ENCODE measurements around the gene TSHZ1.

DNA sequence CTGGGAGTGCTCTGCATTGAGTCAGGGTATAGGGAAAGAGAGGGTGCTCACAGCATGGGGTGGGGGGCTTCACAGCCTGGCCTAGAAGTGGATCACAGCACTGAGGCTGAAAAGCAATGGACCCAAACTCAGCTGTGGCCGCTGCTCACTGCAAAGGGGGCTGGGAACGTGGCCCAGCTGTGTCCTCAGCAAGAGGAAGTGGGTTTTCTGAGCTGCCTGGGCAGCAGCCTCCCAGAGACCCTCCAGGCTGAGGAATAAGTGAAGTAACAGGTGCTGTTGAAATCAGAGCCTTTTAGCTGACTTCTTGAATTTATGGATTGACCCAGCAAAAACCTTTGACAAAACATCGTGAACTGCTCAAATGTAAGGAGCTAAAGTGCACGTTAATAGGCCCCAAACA, 36.9 kb upstream of the TSHZ1 start:
- TF ChIP-seq EZH2 (IDR thresholded peaks at IDR 0.05; ENCODE audit: low read depth), result no peak
- TF ChIP-seq, protein P1, sequence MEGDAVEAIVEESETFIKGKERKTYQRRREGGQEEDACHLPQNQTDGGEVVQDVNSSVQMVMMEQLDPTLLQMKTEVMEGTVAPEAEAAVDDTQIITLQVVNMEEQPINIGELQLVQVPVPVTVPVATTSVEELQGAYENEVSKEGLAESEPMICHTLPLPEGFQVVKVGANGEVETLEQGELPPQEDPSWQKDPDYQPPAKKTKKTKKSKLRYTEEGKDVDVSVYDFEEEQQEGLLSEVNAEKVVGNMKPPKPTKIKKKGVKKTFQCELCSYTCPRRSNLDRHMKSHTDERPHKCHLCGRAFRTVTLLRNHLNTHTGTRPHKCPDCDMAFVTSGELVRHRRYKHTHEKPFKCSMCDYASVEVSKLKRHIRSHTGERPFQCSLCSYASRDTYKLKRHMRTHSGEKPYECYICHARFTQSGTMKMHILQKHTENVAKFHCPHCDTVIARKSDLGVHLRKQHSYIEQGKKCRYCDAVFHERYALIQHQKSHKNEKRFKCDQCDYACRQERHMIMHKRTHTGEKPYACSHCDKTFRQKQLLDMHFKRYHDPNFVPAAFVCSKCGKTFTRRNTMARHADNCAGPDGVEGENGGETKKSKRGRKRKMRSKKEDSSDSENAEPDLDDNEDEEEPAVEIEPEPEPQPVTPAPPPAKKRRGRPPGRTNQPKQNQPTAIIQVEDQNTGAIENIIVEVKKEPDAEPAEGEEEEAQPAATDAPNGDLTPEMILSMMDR (conservative IDR thresholded peaks at IDR 0.05), result no peak

Measured in PC-9 (cell line).